ENCODE measurements around the gene PDE4D. TPM values are rescaled to one million over a fixed set of nuclear protein-coding genes. Genes with fewer than 3 reads are reported as not detected.

The PDE4D gene
- total and polyA plus RNA-seq, 2 of the 4 experiments (the other 2 are of a cell fraction) = 1.4 to 7.9 TPM

DNA sequence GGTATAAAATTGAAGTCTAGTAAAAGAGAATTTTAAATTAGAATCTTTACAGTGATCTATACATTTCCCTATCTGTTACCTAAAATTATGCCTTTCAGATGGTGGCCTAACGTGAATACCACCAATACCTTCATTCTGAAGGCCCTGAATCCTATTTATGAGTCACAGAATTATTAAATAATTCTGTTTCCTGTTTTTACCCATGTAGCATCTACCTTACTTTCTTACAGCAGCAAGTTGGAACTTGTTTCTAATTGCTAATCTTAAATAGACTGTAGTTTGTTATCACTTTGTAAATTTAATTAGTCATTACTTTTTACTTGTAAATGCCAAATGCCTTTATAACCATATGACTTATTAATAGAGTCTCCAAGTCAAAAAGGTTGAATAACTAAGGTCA, 135.0 kb downstream of the PDE4D start:
- no peak overlapping the region for H4K5ac ChIP-seq (ENCODE audit: low read depth, low read length)
- no peak overlapping the region for H2BK5ac ChIP-seq (ENCODE audit: low read depth, low read length, poor library complexity, severe bottlenecking)
- DNase-seq (no peak), ATAC-seq (ENCODE audit: low read depth) (no peak)
- H3K14ac ChIP-seq (replicated peaks; ENCODE audit: low read depth, low read length) = no peak overlapping the region
- H3K9ac ChIP-seq (ENCODE audit: low read depth, low read length) = no peak overlapping the region
- H3K56ac ChIP-seq (ENCODE audit: extremely low read depth, insufficient read depth, low read length) = no peak overlapping the region
- H3K18ac ChIP-seq (ENCODE audit: low read depth, low read length) = no peak overlapping the region
- H2AFZ ChIP-seq (replicated peaks; ENCODE audit: low read length, poor library complexity) = no peak overlapping the region
- H2AK5ac ChIP-seq (ENCODE audit: low read depth, low read length) = no peak overlapping the region
- no peaks in the 10 kb centered on the region for H3K36me3 ChIP-seq (ENCODE audit: control insufficient read depth, insufficient read depth, low read length)
- no peaks in the 10 kb centered on the region for H3K9me3 ChIP-seq (ENCODE audit: control insufficient read depth, insufficient read depth, low read length)
- TF ChIP-seq BHLHE40 (IDR thresholded peaks at IDR 0.05; ENCODE audit: low read depth, low read length) = no peak
- H3K27me3 ChIP-seq (ENCODE audit: control insufficient read depth, insufficient read depth, low read length) = no peaks in the 10 kb centered on the region
- no peak overlapping the region for H4K8ac ChIP-seq (ENCODE audit: low read depth in 2 of 2, low read length in 2 of 2)
- ChIA-PET POLR2A (ENCODE audit: unreplicated experiment) (no interaction called here), CTCF (interaction anchor here (0.5 kb wide), 1 partner anchor 13 kb away, joined by 3 read pairs; no protein-coding TSS in a partner anchor)
- no peak overlapping the region for H4K91ac ChIP-seq (ENCODE audit: insufficient read depth, low read depth, low read length)
- H3K4me3 ChIP-seq (ENCODE audit: insufficient read depth, low read depth, low read length) = no peak overlapping the region
- BruUV-seq (replicated peaks) = no TSS peak
- no peak overlapping the region for H3K4me2 ChIP-seq (ENCODE audit: low read depth, low read length)
- H2BK20ac ChIP-seq (ENCODE audit: low read depth, low read length) = no peak overlapping the region
- H2BK15ac ChIP-seq (ENCODE audit: low read depth, low read length) = no peak overlapping the region
- no peak overlapping the region for H2AK9ac ChIP-seq (replicated peaks; ENCODE audit: low read depth, low read length, poor library complexity)
- no peak overlapping the region for H3K23ac ChIP-seq (ENCODE audit: low read depth, low read length)
- WGBS, 2 experiments (ENCODE audit: extremely low coverage in 2 of 2, insufficient read length in 1 of 2) = no CpG with 5 or more reads among the region's 1 CpG
- in situ Hi-C loops (cut with MboI; ENCODE audit: low sequenced_read_pairs) = no loop called here
- H3K4me1 ChIP-seq (ENCODE audit: control insufficient read depth, insufficient read depth, low read length) = no peaks in the 10 kb centered on the region
- no peak overlapping the region for H2BK120ac ChIP-seq (ENCODE audit: low read depth, low read length)
- H3K79me1 ChIP-seq (ENCODE audit: low read depth in 1 of 2, low read length in 2 of 2) = no peaks in the 10 kb centered on the region
- H4K20me1 ChIP-seq (ENCODE audit: insufficient read depth, low read length) = no peaks in the 10 kb centered on the region
- H3K27ac ChIP-seq (ENCODE audit: insufficient read depth, low read length) = no peak overlapping the region
- H3K9me1 ChIP-seq (ENCODE audit: insufficient read depth, low read length) = no peaks in the 10 kb centered on the region
- H3K4ac ChIP-seq (ENCODE audit: low read depth, low read length) = no peak overlapping the region
- intact Hi-C loops (cut with micrococcal nuclease) = no loop called here
- dilution Hi-C loops (cut with HindIII; ENCODE audit: low sequenced_read_pairs, unreplicated experiment) = no loop called here

All from IMR-90 (cell line).